PC-3 (cell line): ENCODE measurements around the gene SIGLEC12.
"Not testable (repeated sequence)": the region's sequence is repeated elsewhere in the genome, so short reads cannot be mapped to it uniquely, and the experiment has no call there.

Experiments used
- CTCF ChIP-seq: fragments of 300-600 bp; sonication (generic); conservative IDR thresholded peaks from 2 replicates; pipeline ENCODE4 v1.5.1; 2017; ENCODE audit warnings: antibody characterized with exemption, low read depth, mild to moderate bottlenecking, low read length
- EZH2 ChIP-seq: fragments of 300-600 bp; sonication (generic); IDR thresholded peaks from one replicate; pipeline ENCODE4 v1.6.1; 2017; ENCODE audit warnings: antibody characterized with exemption, mild to moderate bottlenecking, low read length; ENCODE audit not compliant: unreplicated experiment
- EZH2phosphoT487 ChIP-seq: fragments of 300-600 bp; sonication (generic); IDR thresholded peaks from 2 replicates; pipeline ENCODE4 v1.6.1; 2018; ENCODE audit warnings: mild to moderate bottlenecking, antibody characterized with exemption, low read length, borderline replicate concordance

DNA sequence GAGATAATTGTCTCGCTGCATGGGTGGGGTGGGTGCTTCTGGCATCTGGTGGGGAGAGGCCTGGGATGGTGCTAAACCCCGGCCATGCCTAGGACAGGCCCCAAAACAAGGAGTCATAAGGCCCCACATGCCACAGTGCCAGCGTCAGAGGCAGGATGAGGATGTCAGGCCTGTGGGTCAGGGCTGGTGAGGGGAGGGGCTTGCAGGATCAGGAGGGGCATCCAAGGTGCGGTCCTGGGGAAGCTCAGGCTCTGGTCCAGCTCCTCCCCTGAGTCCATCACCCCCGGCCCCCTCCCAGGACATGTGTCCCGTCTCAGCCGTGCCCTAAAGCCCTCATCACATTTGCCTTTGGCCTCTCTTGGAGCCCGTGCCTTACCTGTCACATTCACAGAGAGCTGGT, 669 bp downstream of the SIGLEC12 start:
- TF ChIP-seq CTCF, EZH2, EZH2phosphoT487: not testable (repeated sequence)
